ENCODE data around the gene TWNK.

The TWNK gene

DNA sequence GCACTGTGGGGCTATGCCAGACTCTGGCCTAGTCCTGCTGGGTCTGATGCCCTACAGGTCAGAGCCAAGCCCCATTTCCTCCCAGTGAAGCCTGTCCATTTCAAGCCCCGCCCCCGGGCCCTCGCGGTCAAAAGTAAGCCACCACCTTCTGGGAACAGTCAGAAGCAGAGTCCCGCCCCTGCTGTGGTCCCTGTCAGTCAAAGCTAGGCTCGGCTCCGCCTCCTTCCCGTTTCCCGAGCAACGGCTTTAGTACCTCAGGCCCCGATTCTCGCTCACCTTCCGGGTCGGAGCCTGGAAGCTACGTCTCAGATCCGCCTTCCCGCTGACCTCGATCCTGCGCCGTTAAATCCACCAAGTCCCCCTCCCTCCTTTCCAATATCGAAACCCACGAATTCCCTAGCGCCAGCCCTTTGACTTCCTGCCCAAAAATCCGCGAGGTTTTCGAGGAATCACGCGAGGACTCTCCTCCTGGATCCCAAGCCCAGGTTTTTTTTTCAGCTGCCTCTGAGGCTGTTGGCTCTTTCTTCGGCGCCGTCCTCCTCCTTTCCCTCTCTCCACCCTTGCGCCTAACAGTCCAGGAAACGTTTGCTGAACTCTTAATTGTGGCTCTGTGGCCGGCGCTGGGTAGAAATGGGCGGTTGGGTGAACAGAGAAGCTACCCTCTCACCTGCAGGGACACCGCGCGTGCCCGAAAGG is 55.5 kb downstream of the TWNK start:
- DNase-seq (ENCODE audit: insufficient read length, low spot score) = peak; percentile 94
- FAIRE-seq = peak; percentile 83

GRCh38 chr10:101043363-101043707 is 56.0 kb downstream of the TWNK start:
- no peak for DNase-seq (ENCODE audit: insufficient read length, low spot score)

More at GRCh38 chr10:101043363-101043707, 56.0 kb downstream of the TWNK start:
- no peak for FAIRE-seq

All from HTR-8/SVneo (cell line).